NT2/D1 (cell line): ENCODE data around the gene RFC1.

Source experiments
- YY1 ChIP-seq: IDR thresholded peaks from 2 replicates; pipeline ENCODE4 v1.6.1; 2011; ENCODE audit not compliant: insufficient read length, insufficient read depth
- ZNF274 ChIP-seq: IDR thresholded peaks from 2 replicates; pipeline ENCODE4 v1.6.1; 2011; ENCODE audit warnings: mild to moderate bottlenecking, low read depth, low read length

DNA sequence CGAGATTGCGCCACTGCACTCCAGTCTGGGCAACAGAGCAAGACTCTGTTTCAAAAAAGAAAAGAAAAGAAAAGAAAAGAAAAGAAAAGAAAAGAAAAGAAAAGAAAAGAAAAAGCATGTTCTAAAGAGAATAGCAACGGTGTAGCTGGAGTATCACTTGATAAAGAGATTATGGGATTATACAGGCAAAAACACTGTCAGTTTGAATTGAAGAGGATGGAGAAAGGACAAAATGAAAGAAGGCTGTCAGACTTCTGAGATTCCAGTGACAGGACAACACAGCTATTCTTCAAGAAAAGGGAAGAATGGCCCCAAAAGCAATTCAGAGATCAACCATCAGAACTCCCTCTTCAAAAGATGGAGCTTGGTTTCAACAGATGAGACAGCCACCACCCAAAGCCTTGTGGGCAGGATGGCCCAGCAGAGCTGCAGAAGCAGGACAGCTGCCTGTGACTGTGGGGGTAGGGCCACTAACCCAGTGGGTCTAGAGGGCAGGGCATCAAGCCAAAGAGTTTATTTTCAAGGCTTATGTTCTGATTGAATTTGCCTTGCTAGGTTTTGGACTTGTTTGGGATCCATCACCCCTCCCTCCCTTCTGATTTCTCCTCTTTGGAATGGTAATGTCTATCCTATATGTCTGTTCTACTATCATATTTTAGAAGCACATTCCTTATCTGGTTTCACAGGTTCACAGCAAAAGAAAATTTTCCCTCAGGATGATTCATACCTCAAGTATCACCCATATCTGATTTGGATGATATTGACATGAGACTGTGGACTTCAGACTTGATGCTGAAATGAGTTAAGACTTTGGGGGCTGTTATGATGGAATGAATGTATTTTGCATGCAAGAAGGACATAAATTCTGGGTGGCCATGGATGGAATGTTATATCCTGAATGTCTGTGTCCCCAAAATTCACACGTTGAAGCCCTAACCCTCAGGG lies 17.5 kb downstream of the RFC1 start:
- TF ChIP-seq ZNF274 (no peak), YY1 (no peak)
